OCI-LY7 (cell line): ENCODE data around the gene CYB5RL. TPM values are rescaled to one million over a fixed set of nuclear protein-coding genes. Genes with fewer than 3 reads are reported as not detected.

ENCODE experiments used
- BruUV-seq: library from RNA; stranded (reverse); fragments of 400-500 nt; replicated peaks from 2 replicates; lab custom pipeline; 2021; lab: Mats Ljungman, UMichigan
- CTCF ChIA-PET: fragments of 300-600 bp; sonication (Branson Sonifier 250); formaldehyde crosslinking; loops from one replicate; lab custom pipeline; 2022; ENCODE audit warnings: antibody characterized with exemption; ENCODE audit not compliant: unreplicated experiment; lab: Charles Lee
- POLR2A ChIA-PET: fragments of 300-600 bp; sonication (Branson Sonifier 250); formaldehyde crosslinking; loops from one replicate; lab custom pipeline; 2022; ENCODE audit warnings: antibody characterized with exemption; lab: Charles Lee
- DNase-seq: peaks from one replicate; pipeline ENCODE4 v3.0.0-alpha.2; 2015; ENCODE audit warnings: low spot score
- H2AFZ ChIP-seq: fragments of 200-600 bp; sonication (generic), shearing (Covaris generic); 2 replicates; pipeline ENCODE4 v1.6.1; 2014; ENCODE audit warnings: mild to moderate bottlenecking, antibody characterized with exemption, low read length, moderate library complexity
- H3K27ac ChIP-seq: fragments of 200-600 bp; sonication (generic); 2 replicates; pipeline ENCODE4 v1.5.1; 2014; ENCODE audit warnings: mixed run types, low read depth, mild to moderate bottlenecking, moderate library complexity, low read length, inconsistent platforms; ENCODE audit not compliant: poor library complexity, severe bottlenecking
- H3K36me3 ChIP-seq: fragments of 200-600 bp; sonication (generic); 2 replicates; pipeline ENCODE4 v1.6.1; 2014; ENCODE audit warnings: mild to moderate bottlenecking, antibody characterized with exemption, low read length, moderate library complexity, mixed read lengths; ENCODE audit not compliant: insufficient read depth
- H3K4me1 ChIP-seq: fragments of 200-600 bp; sonication (generic); 2 replicates; pipeline ENCODE4 v1.5.1; 2014; ENCODE audit warnings: mild to moderate bottlenecking, low read length; ENCODE audit not compliant: insufficient read depth, poor library complexity, severe bottlenecking
- H3K4me2 ChIP-seq: fragments of 200-600 bp; sonication (generic); 2 replicates; pipeline ENCODE4 v1.6.1; 2014; ENCODE audit warnings: mild to moderate bottlenecking, low read length
- H3K4me3 ChIP-seq: fragments of 200-600 bp; sonication (generic); 2 replicates; pipeline ENCODE4 v1.5.1; 2014; ENCODE audit warnings: mild to moderate bottlenecking, low read depth, low read length; ENCODE audit not compliant: poor library complexity, severe bottlenecking
- H3K79me2 ChIP-seq: fragments of 200-600 bp; sonication (generic); 2 replicates; pipeline ENCODE4 v1.6.1; 2016; ENCODE audit warnings: low read depth, mild to moderate bottlenecking, low read length, moderate library complexity, mixed read lengths; ENCODE audit not compliant: insufficient read depth
- H3K9me2 ChIP-seq: fragments of 200-600 bp; sonication (generic); 2 replicates; pipeline ENCODE4 v1.6.1; 2016; ENCODE audit warnings: mild to moderate bottlenecking, low read length, mixed read lengths; ENCODE audit not compliant: insufficient read depth
- H3K9me3 ChIP-seq: fragments of 200-600 bp; sonication (generic); 2 replicates; pipeline ENCODE4 v1.6.1; 2014; ENCODE audit warnings: mild to moderate bottlenecking, mixed run types, low read length, mixed read lengths
- H4K20me1 ChIP-seq: fragments of 200-600 bp; sonication (generic); 2 replicates; pipeline ENCODE4 v1.6.1; 2014; ENCODE audit warnings: mild to moderate bottlenecking, antibody characterized with exemption, low read length, moderate library complexity, mixed read lengths; ENCODE audit not compliant: insufficient read depth
- EZH2phosphoT487 ChIP-seq: fragments of 200-600 bp; sonication (generic); IDR thresholded peaks from 2 replicates; pipeline ENCODE4 v1.6.1; 2018; ENCODE audit warnings: low read depth, borderline replicate concordance, mild to moderate bottlenecking, mixed run types, antibody characterized with exemption, low read length, moderate library complexity, mixed read lengths
- intact Hi-C: fragments of 100-400 bp; cut with micrococcal nuclease; formaldehyde crosslinking; loops from one replicate; pipeline ENCODE4 v1.10.0; 2022; ENCODE audit not compliant: unreplicated experiment
- total RNA-seq, 2 experiments: library from RNA; depleted of rRNA in 1 of 2; stranded (reverse); fragments of >200 nt in 1 of 2; shearing (Covaris generic) in 1 of 2; gene quantifications; 2 replicates each; pipeline ENCODE4 v1.2.3, GENCODE V29; 2014 to 2022
- TF ChIP-seq, protein P1 (sequence below): fragments of 200-600 bp; sonication (generic); conservative IDR thresholded peaks from 2 replicates; pipeline ENCODE4 v1.5.1; 2014; ENCODE audit warnings: mild to moderate bottlenecking, antibody characterized with exemption, low read length, moderate library complexity, mixed read lengths

The CYB5RL gene
- total RNA-seq, 2 experiments from 2014 or later: 10.4 to 20.6 TPM

DNA sequence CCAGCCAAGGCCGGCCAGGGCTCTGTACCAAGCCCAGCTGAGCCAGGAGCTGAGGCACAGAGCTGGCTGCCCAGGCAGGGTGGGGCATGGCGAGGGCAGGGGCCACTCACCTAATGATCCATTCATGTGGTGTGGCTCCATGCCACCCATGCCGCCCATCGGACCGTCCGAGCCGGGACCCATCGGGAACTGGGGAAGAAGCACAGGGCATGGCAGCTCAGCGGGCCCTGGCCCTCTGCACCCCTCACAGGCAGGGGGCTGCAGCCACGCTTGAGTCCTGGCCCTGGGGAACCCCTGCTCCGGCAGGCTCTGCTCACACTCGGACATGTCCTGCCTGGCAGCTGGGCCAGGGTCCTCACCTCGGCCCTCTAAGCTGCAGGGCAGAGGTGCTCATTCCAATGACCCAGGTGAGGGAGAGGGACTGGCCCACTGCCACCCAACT lies 28.8 kb upstream of the CYB5RL start:
- no peak overlapping the region for H3K4me2 ChIP-seq
- no peak overlapping the region for H3K4me3 ChIP-seq
- no peak overlapping the region for H3K27ac ChIP-seq
- H3K4me1 ChIP-seq: no peaks in the 10 kb centered on the region
- CTCF ChIA-PET: no interaction called here
- H3K36me3 ChIP-seq: no peaks in the 10 kb centered on the region; the same call in 1 of the 2 replicates
- no peak overlapping the region for H2AFZ ChIP-seq
- no peaks in the 10 kb centered on the region for H4K20me1 ChIP-seq
- TF ChIP-seq, protein P1, sequence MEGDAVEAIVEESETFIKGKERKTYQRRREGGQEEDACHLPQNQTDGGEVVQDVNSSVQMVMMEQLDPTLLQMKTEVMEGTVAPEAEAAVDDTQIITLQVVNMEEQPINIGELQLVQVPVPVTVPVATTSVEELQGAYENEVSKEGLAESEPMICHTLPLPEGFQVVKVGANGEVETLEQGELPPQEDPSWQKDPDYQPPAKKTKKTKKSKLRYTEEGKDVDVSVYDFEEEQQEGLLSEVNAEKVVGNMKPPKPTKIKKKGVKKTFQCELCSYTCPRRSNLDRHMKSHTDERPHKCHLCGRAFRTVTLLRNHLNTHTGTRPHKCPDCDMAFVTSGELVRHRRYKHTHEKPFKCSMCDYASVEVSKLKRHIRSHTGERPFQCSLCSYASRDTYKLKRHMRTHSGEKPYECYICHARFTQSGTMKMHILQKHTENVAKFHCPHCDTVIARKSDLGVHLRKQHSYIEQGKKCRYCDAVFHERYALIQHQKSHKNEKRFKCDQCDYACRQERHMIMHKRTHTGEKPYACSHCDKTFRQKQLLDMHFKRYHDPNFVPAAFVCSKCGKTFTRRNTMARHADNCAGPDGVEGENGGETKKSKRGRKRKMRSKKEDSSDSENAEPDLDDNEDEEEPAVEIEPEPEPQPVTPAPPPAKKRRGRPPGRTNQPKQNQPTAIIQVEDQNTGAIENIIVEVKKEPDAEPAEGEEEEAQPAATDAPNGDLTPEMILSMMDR: no peak
- no peak for TF ChIP-seq EZH2phosphoT487
- intact Hi-C loops: no loop called here
- no peak for DNase-seq
- H3K9me2 ChIP-seq: no peaks in the 10 kb centered on the region
- no TSS peak for BruUV-seq
- POLR2A ChIA-PET: interaction anchor here (1.1 kb wide), 1 partner anchor 28 kb away, joined by 3 read pairs; no protein-coding TSS in a partner anchor
- no peaks in the 10 kb centered on the region for H3K9me3 ChIP-seq
- no peaks in the 10 kb centered on the region for H3K79me2 ChIP-seq

DNA sequence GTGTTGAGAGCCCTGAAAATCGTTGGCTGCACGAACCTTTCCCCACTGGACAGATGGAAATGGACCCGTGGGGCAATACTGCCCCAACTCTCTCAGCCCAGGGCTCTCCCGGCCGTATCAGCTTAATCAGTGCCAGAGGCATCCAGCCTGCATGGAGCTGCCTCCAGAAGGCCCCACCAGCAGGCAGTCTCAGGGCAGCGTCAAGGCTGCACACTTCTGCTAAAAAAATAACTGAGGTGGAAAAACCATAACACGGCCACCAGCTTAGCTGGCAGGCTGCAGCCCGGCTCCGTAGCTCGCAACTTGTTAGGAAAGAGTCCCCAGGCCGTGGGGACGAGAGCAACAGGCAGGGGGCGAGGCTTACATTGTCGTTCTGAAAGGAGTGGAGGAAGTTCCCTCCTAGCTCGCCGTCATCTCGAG lies 28.1 kb upstream of the CYB5RL start:
- Histone ChIP-seq H3K79me2 (no peaks in the 10 kb centered on the region), H3K4me2 (no peak overlapping the region), H3K9me2 (no peaks in the 10 kb centered on the region), H3K4me3 (no peak overlapping the region), H3K36me3 (no peaks in the 10 kb centered on the region; the same call in 1 of the 2 replicates), H3K9me3 (no peaks in the 10 kb centered on the region), H3K4me1 (no peaks in the 10 kb centered on the region), H4K20me1 (no peaks in the 10 kb centered on the region), H2AFZ (no peak overlapping the region), H3K27ac (no peak overlapping the region)
- no peak for DNase-seq
- TF ChIP-seq, protein P1: no peak
- no peak for TF ChIP-seq EZH2phosphoT487
- BruUV-seq: no TSS peak
- ChIA-PET POLR2A (no interaction called here), CTCF (no interaction called here)
- intact Hi-C loops: no loop called here

DNA sequence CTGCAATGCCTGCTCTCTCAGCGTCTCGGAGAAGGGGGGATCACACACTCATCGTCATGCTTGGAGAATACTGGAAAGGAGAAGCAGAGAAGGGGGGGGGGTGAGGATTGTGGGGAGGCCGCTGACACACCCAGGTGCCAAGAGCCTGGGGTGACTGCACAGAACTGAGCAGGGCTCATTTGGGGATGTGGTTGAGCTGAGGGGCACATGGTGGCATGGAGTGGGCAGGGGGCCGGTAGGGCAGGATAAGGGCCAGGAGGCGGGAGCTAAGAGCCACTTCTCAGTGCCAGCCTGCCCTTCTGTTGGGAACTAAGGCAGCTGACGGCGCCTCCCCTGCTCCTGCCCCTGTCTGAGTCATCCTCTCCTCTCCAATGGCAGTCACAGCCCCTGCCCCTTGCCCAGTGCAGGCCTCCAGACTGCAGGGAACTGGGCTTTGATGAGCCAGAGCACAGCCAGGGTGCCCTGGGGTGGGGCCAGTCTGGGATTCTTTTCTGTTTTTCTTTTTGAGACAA lies 27.3 kb upstream of the CYB5RL start:
- H3K9me3 ChIP-seq: no peaks in the 10 kb centered on the region
- BruUV-seq: no TSS peak
- H3K4me1 ChIP-seq: no peaks in the 10 kb centered on the region
- ChIA-PET POLR2A (interaction anchor here (0.6 to 1.2 kb wide), 2 partner anchors 26 to 342 kb away, joined by 4 to 5 read pairs; no protein-coding TSS in a partner anchor), CTCF (no interaction called here)
- H4K20me1 ChIP-seq: no peaks in the 10 kb centered on the region
- H3K9me2 ChIP-seq: no peaks in the 10 kb centered on the region
- no peak for DNase-seq
- H3K79me2 ChIP-seq: no peaks in the 10 kb centered on the region
- no peak overlapping the region for H2AFZ ChIP-seq
- intact Hi-C loops: no loop called here
- no peak overlapping the region for H3K4me3 ChIP-seq
- no peak overlapping the region for H3K27ac ChIP-seq
- TF ChIP-seq, protein P1: no peak
- TF ChIP-seq EZH2phosphoT487: no peak
- H3K4me2 ChIP-seq: no peak overlapping the region
- H3K36me3 ChIP-seq: no peaks in the 10 kb centered on the region; the same call in 1 of the 2 replicates
